DOHH2 (cell line): ENCODE measurements around the gene CEP131.

Experiments used
- CTCF ChIP-seq: fragments of 200-600 bp; sonication (generic); IDR thresholded peaks from one replicate; pipeline ENCODE4 v1.5.1; 2014; ENCODE audit warnings: antibody characterized with exemption, mild to moderate bottlenecking, low read depth, low read length; ENCODE audit not compliant: poor library complexity, severe bottlenecking
- EZH2phosphoT487 ChIP-seq: fragments of 200-600 bp; sonication (generic); IDR thresholded peaks from 2 replicates; pipeline ENCODE4 v1.6.1; 2017; ENCODE audit warnings: borderline replicate concordance, mild to moderate bottlenecking, antibody characterized with exemption, low read length, moderate library complexity, mixed read lengths

- TF ChIP-seq CTCF (no peak), EZH2phosphoT487 (no peak)
Measured at GRCh38 chr17:81228420-81228819, 5.7 kb upstream of the CEP131 start.
